ENCODE data around the gene FZD1.

GRCh38 chr7:91264924-91265681 lies 870 bp downstream of the FZD1 start:
- TF ChIP-seq POLR2A (IDR thresholded peaks at IDR 0.05): no peak
- TF ChIP-seq CTCF (IDR thresholded peaks at IDR 0.05): no peak
